ENCODE data around the gene STXBP4. TPM values are rescaled to one million over a fixed set of nuclear protein-coding genes. Genes with fewer than 3 reads are reported as not detected.

Gene STXBP4
- total RNA-seq, 2 experiments from 2014 or later: 5.1 to 5.4 TPM

DNA sequence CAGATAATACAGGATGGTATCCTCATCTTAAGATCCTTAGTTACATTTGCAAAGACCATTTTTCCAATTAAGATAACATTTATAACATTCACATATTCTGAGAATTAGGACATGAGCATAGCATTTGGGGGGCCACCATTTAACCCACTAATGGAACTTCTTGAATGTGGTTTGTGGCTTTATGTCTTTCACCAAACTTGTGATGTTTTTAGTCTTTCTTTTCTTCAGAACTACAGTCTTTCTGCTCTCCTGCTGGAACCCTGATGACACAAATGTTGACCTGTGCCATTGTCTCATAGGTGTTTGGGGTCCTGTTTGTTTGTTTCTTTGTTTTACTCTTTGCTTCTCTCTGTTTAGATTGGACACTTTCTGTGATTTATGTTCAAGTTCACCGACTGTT, 23.3 kb upstream of the STXBP4 start:
- ATAC-seq (ENCODE audit: poor library complexity): no peak
- Mint-ChIP-seq H3K4me3 (no peak overlapping the region), H3K36me3 (ENCODE audit: low read depth) (no peaks in the 10 kb centered on the region), H3K4me1 (ENCODE audit: low read depth) (no peaks in the 10 kb centered on the region), H3K9me3 (no peaks in the 10 kb centered on the region), H3K27ac (no peak overlapping the region), H3K27me3 (peaks cover 17% of the 10 kb centered on the region)
- no peak for DNase-seq
- ChIA-PET CTCF (no interaction called here), POLR2A (no interaction called here)
- H3K36me3 ChIP-seq (ENCODE audit: insufficient read depth, low read length): no peaks in the 10 kb centered on the region
- H3K27ac ChIP-seq (ENCODE audit: low read depth in 1 of 2, low read length in 2 of 2): no peak overlapping the region
- H3K27me3 ChIP-seq (ENCODE audit: control insufficient read depth in 1 of 2, insufficient read depth in 2 of 2, low read length in 2 of 2): peaks cover 0 to 6% of the 10 kb centered on the region in 2 experiments
- no peaks in the 10 kb centered on the region for H3K9me3 ChIP-seq (ENCODE audit: control insufficient read depth in 1 of 2, insufficient read depth in 1 of 2, low read length in 2 of 2)
- TF ChIP-seq, protein P1, sequence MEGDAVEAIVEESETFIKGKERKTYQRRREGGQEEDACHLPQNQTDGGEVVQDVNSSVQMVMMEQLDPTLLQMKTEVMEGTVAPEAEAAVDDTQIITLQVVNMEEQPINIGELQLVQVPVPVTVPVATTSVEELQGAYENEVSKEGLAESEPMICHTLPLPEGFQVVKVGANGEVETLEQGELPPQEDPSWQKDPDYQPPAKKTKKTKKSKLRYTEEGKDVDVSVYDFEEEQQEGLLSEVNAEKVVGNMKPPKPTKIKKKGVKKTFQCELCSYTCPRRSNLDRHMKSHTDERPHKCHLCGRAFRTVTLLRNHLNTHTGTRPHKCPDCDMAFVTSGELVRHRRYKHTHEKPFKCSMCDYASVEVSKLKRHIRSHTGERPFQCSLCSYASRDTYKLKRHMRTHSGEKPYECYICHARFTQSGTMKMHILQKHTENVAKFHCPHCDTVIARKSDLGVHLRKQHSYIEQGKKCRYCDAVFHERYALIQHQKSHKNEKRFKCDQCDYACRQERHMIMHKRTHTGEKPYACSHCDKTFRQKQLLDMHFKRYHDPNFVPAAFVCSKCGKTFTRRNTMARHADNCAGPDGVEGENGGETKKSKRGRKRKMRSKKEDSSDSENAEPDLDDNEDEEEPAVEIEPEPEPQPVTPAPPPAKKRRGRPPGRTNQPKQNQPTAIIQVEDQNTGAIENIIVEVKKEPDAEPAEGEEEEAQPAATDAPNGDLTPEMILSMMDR (IDR thresholded peaks at IDR 0.05): no peak
- intact Hi-C loops (cut with DNase I, micrococcal nuclease): no loop called here
- H3K4me1 ChIP-seq (ENCODE audit: insufficient read depth, low read length): no peaks in the 10 kb centered on the region
- no peak overlapping the region for H3K4me3 ChIP-seq (ENCODE audit: low read length)

DNA sequence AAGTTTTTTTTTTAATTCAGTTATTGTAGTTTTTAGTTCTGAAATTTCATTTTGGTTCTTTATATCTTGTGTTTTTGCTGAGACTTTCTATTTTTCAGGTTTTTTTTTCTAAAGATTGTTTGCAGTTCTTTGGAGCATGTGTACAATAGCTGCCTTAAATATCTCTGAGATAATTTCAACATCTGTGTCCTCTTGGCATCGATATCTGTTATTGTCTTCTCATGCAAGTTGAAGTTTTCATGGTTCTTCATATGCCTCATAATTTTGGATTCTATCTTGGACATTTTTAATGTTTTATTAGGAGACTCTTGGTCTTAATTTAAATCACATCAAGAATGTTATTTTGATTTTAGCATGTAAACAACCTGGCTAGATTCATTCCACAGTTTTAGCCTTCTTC, 22.9 kb upstream of the STXBP4 start:
- no peak for DNase-seq
- H3K27me3 Mint-ChIP-seq: peaks cover 17% of the 10 kb centered on the region
- Histone ChIP-seq H3K9me3 (ENCODE audit: control insufficient read depth in 1 of 2, insufficient read depth in 1 of 2, low read length in 2 of 2) (no peaks in the 10 kb centered on the region), H3K27me3 (ENCODE audit: control insufficient read depth in 1 of 2, insufficient read depth in 2 of 2, low read length in 2 of 2) (peaks cover 0 to 6% of the 10 kb centered on the region in 2 experiments), H3K4me1 (ENCODE audit: insufficient read depth, low read length) (no peaks in the 10 kb centered on the region), H3K4me3 (ENCODE audit: low read length) (no peak overlapping the region), H3K27ac (ENCODE audit: low read depth in 1 of 2, low read length in 2 of 2) (no peak overlapping the region), H3K36me3 (ENCODE audit: insufficient read depth, low read length) (no peaks in the 10 kb centered on the region)
- H3K27ac Mint-ChIP-seq: no peak overlapping the region
- intact Hi-C loops (cut with DNase I, micrococcal nuclease): no loop called here
- H3K36me3 Mint-ChIP-seq (ENCODE audit: low read depth): no peaks in the 10 kb centered on the region
- no peaks in the 10 kb centered on the region for H3K9me3 Mint-ChIP-seq
- TF ChIP-seq, protein P1 (IDR thresholded peaks at IDR 0.05): no peak
- no peak for ATAC-seq (ENCODE audit: poor library complexity)
- ChIA-PET POLR2A (no interaction called here), CTCF (no interaction called here)
- no peaks in the 10 kb centered on the region for H3K4me1 Mint-ChIP-seq (ENCODE audit: low read depth)
- H3K4me3 Mint-ChIP-seq: no peak overlapping the region

- Mint-ChIP-seq H3K4me1 (ENCODE audit: low read depth) (no peaks in the 10 kb centered on the region), H3K36me3 (ENCODE audit: low read depth) (no peaks in the 10 kb centered on the region), H3K27me3 (peaks cover 17% of the 10 kb centered on the region), H3K27ac (no peak overlapping the region), H3K4me3 (no peak overlapping the region), H3K9me3 (no peaks in the 10 kb centered on the region)
- H3K9me3 ChIP-seq (ENCODE audit: control insufficient read depth in 1 of 2, insufficient read depth in 1 of 2, low read length in 2 of 2): no peaks in the 10 kb centered on the region
- no peak for DNase-seq
- H3K36me3 ChIP-seq (ENCODE audit: insufficient read depth, low read length): no peaks in the 10 kb centered on the region
- no peaks in the 10 kb centered on the region for H3K4me1 ChIP-seq (ENCODE audit: insufficient read depth, low read length)
- peaks cover 0 to 6% of the 10 kb centered on the region in 2 experiments for H3K27me3 ChIP-seq (ENCODE audit: control insufficient read depth in 1 of 2, insufficient read depth in 2 of 2, low read length in 2 of 2)
- POLR2A ChIA-PET: no interaction called here
- no peak overlapping the region for H3K27ac ChIP-seq (ENCODE audit: low read depth in 1 of 2, low read length in 2 of 2)
- intact Hi-C loops (cut with DNase I, micrococcal nuclease): no loop called here
- no peak for ATAC-seq (ENCODE audit: poor library complexity)
- H3K4me3 ChIP-seq (ENCODE audit: low read length): no peak overlapping the region
- TF ChIP-seq, protein P1 (IDR thresholded peaks at IDR 0.05): no peak
- CTCF ChIA-PET: no interaction called here
Measured at GRCh38 chr17:54947396-54947795, 21.2 kb upstream of the STXBP4 start.
